Hepatic stellate cell (primary cell): ENCODE results near the gene ERFE.

ENCODE experiments used
- DNase-seq: peaks from one replicate; pipeline ENCODE4 v3.0.0; 2011; ENCODE audit warnings: low spot score

ERFE gene

DNA sequence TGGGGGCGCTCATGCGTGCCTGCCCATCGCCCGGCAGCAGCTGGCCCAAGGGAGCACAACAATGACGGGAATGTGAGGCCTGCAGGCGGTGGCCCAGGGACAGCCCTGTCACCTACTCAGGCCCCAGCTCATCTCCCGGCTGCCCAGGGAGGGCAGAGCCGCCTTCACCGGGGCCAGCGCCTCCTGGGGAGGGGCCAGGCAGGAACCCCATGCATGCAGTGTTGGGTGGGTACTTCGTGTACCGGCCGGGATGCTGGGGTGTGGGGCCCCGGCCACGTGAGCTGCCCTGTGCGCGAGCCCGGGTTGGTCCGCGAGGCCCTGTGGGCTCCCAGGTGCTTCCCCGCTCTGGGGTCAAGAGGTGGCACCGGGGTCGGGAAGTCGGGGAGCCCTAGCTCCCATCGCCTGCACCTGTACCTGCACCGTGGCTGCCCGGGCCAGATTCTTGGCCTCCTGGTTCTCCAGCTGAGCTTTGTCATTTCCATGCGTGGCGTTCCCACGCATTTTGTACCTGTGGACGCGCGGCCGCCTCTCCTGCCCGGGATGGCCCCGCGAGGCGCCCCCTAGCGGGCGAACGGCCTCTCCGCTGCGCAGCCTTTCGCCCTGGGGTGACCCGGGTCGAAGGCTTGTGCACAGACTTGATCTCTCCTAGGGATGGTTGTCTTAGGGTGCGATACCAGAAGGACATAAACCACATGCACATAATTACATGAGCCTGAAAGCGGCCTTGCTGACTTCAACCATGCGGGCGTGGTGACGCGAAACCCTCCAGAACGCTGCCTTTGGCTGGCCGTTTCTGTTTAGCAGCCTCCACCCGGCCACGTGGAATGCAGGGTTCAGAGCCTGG, 19.4 kb upstream of the ERFE start:
- no peak for DNase-seq

DNA sequence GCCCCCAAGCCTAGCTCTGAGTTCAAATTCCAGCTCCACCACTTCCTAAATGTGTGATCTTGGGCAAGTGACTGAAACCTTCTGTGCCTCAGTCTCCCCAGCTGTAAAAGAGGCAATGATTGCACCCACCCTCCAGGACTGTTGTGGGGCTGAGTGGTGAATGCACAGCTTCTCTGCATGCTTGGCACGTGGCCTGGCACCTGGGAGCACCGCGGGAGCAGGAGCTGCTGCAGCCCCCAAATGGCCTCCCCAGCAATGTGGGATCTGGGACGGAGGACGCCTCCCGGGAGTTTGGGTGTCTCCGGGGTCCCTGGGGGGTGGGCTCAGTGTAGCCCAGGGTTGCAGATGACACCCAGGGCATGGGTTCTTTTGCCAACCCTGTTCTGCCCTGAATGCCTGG, 18.7 kb upstream of the ERFE start:
- no peak for DNase-seq

DNA sequence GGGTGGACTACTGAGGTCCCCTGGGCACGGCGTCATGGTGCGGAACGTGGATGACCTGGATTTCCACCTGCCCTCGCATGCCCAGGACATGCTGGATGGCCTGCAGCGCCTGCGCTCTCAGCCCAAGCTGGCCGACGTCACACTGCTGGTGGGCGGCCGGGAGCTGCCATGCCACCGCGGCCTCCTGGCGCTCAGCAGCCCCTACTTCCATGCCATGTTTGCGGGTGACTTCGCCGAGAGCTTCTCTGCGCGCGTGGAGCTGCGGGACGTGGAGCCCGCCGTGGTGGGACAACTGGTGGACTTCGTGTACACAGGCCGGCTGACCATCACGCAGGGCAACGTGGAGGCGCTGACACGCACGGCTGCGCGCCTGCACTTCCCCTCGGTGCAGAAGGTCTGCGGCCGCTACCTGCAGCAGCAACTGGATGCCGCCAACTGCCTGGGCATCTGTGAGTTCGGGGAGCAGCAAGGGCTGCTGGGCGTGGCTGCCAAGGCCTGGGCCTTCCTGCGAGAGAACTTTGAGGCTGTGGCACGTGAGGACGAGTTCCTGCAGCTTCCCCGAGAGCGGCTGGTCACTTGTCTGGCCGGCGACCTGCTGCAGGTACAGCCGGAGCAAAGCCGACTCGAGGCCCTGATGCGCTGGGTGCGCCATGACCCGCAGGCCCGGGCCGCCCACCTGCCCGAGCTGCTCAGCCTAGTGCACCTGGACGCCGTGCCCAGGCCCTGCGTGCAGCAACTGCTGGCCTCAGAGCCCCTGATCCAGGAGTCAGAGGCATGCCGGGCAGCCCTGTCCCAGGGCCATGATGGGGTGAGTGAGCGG, 17.8 kb upstream of the ERFE start:
- DNase-seq: no peak

DNA sequence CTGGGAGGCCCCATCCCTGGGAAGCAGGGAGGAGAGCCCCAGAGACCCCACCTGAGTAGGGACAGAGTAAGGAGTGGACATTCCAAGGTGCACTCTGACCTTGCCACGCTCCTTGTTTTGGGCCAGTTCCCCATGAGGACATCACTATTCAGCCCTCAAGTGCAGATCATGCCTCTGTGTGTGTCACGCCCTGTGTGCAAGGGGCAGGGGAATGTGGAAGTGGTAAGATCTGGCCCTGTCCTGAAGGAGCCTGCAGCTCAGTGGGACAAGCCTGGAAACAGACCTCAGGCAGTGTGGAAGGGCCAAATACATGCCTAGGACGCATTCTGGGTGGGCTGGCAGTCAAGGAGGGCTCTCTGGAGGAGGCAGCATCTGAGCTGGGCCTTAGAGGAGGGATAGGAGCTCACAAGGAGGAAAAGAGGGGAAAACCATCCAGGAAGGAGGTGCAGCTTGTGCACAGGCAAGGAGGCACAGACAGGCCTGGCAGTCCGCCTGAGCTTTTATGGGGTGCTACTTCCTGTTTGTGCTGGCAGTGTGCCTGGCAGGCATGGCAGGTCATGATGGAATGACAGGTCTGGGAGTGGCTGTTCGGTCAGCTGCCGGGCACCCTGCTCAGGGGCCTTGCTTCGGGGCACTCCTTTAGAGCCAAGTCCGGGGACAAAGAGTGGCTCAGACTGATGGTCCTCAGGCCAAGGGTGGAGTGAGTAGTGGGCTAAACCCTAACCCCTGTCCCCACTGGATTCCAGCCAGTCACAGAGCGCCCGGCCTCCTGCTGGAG, 17.0 kb upstream of the ERFE start:
- no peak for DNase-seq

DNA sequence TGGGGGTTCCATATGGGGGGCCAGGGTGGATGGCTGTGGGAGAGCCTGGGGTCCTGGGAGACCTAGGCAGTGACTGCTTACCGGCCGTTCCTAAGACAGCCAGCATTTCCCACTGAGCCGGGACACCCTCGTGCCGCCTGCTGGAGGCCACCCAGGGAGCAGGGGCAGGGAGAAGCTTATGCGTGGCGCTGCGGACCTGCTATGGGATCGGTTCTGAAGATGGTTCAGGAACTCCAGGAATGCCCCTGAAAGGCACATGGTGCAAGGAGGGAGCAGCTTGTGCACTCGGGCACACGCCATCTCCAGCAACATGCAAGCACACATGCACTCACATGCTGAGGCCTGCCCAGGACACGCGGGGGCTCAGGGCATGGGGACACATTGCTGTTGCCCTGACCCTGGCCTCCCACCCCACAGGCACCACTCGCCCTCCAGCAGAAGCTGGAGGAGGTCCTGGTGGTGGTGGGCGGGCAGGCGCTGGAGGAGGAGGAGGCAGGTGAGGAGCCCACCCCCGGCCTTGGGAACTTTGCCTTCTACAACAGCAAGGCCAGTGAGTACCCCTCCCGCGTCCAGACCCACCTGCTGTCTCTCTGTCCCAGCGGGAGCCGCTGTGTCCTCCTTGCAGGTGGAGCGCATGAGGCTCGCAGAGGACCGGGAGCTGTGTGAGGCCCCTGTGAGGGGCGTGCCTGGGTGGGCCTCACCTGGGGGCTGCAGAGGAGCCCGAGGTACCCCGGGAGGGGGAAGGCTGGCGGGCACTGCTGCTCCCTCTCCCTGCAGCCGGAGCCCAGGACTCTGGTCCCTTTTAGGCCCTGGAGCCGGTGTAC, 16.2 kb upstream of the ERFE start:
- no peak for DNase-seq

DNA sequence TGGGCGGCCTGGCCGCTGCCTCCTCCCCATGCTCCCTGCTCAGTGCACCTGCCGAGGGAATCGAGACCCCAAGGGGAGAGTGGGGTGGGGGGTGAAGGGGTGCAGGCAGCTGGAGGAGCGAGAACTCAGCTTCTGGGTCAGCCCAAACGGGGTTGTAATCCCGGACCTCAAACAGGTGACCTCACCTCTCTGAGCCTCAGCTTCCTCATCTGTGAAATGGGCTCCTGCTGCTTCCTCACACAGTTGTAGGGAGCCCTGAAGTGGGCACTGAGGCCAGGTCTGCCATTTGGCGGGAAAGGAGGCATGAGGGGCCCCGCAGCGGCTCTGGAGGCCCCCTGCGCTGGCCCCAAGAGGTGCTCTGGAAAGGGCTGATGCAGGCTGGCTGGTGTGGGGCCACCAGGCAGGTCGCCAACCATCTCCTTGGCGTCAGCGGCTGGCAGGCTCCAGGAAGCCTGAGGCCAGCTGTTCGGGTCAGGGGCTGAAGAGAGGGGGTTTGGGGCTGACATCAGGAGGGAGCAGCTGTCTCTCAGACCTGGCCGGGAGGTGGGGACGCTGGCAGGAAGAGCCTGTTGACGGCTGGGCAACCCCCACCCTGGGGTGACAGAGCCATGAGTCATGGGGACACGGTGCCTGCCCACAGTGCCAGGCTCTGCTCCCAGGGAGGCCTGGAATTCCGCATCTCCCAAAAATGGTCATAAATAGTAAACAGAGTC, 15.4 kb upstream of the ERFE start:
- DNase-seq: peak; percentile 76

DNA sequence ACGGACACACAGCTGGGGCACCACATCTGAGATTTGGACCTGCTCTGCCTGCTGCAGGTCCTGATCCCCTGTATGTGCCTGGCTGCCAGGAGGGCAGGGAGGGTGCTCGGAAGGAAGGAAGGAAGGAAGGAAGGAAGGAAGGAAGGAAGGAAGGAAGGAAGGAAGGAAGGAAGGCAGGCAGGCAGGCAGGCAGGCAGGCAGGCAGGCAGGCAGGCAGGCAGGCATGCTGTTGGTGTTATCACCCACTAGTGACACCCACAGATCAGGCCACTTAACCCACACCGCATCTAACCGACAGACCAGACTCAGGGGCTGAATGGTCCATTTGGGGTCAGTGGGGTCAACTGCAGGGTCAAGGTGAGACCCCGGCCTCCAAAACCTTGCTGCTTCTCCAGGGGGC, 14.5 kb upstream of the ERFE start:
- DNase-seq: no peak

DNA sequence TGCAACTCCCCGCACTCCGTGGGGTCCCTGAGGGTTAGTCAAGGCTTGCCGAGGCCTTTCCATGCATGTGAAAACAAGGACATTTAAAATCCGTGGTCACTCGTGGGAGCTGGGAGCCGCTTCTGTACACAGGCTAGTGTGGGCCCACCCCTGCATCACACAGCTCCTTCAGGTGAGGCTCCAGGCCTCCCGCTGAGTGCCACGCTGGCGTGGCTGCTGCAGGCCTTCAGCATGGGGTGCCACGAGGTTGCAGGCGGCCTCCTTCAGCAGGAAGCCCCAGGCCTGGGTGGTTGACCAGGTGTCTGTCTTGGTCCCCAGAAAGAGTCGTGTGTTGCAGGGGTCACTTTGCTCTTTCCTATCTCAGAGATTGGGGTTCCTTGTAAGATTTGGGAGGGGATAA, 13.7 kb upstream of the ERFE start:
- no peak for DNase-seq

DNA sequence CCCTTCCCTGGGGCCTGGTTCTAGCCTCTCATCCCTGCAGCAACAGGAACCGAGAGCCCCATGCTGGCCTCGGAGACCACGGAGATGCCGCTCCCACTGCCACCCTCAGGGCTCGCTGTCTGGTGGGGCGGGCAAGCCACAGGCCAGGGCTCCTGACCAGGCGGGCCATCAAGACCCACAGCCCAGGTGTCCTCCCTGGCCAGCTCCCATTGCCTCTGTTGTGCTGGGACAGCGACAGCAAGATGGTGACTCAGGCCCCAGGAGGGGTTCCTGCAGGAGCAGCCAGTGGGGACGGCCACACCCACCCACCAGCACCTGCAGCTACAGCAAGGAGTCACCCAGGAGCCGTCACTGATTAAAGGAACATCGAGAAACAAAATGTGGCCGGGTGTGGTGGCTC, 12.9 kb upstream of the ERFE start:
- DNase-seq: no peak

DNA sequence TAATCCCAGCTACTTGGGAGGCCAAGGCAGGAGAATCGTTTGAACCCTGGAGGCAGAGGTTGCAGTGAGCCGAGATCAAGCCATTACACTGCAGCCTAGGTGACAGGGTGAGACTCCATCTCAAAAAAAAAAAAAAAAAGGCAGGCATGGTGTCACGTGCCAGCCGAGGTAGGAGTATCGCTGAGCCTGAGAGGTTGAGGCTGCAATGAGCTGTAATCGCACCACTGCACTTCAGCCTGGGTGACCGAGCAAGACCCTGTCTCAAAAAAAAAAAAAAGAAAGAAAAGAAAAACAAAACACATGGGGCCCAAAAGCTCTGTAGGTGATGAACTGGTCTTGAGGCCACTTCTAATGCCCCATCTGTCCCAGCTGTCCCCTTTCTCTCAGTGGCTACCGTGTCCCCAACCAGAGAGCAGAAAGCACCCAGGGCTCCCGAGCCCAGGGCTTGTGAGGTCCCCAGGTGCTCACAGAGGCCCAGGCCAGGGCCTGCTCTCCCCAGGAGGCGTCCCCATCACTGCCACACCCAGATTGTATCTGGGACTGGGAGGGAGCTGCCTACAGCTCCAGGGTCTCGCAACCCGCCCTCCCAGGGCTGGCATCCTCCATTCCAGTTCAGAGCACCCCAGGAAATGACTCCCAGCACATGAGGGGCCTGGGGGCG, 11.8 kb upstream of the ERFE start:
- no peak for DNase-seq

DNA sequence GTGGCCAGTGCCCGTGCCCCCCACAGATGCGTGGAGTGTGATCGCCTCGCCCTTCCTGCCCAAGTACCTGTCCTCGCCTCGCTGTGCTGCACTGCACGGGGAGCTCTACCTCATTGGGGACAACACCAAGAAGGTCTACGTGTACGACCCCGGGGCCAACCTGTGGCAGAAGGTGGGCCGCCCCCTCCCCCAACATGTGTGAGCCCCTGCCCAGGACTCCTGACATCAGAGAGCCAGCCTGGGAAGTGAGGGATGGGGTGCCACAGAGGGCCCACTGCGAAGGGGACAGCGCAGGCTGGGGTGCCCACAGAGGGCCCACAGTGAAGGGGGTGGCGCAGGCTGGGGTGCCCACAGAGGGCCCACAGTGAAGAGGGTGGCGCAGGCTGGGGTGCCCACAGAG, 9.8 kb upstream of the ERFE start:
- no peak for DNase-seq

DNA sequence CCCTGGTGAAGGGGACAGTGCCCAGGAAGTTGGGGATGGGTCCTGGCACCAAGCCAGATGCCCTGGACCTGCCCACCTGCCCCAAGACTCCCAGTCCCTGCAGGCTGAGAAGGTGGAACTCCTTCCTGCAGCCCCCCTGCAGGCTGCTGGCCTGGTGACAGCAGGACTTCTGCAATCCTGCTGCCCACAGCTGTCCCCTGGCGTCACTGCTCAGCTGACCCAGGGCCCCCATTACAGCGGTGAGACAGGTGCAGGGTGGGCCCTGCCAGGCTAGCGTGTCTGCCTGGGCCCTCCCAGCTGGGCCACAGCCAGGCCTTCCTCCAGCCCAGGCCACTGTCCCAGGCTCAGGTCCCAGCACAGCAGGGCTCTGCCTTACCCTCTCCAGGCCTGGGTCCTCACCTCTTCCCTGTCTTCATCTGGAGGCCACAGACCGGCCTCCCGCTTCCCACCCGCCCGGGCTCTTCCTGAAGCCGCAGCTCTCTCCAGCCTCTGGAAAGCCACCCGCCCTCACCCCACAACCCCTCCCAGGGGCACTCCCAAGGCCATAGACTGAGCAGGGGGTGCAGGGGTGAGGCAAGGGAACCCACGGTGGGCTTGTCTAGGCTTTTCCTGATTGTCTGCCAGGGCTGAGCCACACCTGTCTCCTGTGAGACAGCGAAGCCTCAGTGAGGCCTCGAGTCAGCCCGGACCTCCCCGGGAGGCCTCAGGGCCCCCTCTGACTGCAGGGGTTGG, 8.8 kb upstream of the ERFE start:
- DNase-seq: no peak

DNA sequence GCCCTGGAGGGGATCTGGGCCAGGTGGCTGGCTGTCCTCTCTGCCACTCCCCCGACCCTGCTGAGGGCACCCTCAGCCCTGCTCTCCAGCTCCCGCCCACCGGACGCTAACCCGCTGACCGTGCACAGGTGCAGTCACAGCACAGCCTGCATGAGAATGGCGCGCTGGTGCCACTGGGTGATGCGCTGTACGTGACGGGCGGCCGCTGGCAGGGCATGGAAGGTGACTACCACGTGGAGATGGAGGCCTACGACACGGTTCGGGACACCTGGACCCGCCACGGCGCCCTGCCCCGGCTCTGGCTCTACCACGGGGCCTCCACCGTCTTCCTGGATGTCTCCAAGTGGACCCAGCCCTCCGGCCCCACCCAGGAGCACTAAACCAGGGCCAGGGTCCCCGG, 8.1 kb upstream of the ERFE start:
- DNase-seq: no peak

DNA sequence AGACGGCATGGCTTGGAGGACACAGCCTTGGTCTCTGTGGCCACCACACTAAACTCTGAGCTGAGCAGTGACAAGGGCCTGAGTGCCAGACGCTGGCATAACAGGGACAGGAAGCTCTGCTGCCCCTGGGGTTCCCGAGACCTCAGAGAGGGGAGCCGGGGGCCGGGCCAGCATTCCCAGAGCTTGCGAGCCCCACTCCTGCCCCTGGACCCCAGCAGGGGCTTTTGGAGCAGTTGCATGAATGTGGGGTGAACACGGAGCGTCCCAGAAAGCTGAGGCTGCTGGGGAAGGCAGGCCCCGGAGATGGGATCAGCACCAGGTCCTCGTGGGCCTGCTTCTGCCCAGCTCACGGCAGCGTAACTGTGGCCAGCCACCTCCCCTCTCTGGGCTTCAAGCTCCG, 7.6 kb upstream of the ERFE start:
- DNase-seq: no peak

DNA sequence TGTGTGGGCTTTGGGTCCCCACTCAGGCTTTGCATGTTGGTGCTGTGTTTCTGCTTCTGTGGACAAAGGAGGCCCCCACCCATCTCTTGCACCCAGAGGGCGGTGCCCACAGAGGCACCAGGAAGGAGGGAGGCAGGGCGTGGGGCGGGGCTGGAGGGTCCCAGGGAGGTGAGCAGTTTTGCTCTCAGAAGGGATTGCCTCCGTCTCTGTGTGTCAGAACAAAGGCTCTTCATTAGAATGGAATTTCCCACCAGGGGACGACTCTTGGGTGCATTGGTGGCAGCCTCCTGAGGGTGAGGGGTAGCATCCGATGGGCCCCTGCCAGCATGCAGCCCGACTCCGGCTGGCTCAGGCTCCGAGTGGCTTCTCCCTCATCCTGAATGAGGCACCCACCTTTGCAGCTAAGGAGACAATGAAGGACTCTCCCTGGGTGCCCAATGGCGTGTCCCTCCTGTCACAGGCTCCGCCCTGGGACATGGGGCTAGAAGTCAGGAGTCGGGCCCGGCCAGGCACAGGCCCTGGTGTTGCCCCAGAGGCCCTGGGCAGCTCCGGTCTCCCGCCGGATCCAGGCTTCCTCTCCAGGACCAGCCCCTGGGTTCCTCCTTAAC, 7.0 kb upstream of the ERFE start:
- DNase-seq: no peak

DNA sequence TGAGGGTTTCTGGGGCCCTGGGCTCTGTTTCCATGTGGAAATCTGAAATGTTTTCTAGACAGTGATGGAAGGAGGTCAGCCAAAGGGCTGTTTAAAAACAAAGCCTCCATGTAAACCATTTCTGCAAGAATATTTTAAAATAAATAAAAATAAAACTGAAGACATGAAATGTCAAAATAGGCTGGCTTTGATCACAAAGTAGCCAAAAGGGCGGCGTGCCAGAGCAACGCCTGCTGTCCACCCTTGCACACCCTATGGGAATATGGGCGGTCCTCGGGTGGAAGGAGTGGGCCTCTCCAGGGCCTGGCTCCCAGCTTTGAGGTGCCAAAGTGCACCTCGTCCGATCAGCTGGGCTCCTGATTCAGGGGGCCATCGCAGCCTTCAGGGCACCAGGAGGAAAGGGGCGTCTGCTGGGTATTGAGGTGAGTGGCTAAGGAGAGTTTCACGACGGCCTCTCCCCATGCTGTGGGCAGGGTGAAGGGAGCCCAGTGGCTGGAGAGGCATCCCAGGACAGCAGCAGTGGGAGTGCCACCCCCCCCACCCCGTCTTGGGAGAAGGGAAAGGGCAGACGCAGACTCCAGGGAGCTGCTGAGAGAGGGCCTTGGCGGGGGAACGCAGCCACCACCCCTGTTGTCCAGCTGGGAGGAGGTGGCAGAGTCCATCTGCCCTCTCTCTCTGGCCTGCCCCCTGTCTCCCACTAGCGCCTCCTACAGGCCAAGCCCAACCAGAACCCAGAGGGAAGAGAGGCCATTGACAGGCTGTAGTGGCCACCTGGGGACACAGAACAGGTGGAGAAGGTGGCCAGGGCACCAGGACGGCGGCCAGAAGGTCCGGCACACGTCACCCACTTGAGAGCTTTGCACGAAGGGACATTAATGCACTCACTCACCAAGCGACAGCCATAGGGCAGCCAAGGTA, 5.7 kb upstream of the ERFE start:
- no peak for DNase-seq

DNA sequence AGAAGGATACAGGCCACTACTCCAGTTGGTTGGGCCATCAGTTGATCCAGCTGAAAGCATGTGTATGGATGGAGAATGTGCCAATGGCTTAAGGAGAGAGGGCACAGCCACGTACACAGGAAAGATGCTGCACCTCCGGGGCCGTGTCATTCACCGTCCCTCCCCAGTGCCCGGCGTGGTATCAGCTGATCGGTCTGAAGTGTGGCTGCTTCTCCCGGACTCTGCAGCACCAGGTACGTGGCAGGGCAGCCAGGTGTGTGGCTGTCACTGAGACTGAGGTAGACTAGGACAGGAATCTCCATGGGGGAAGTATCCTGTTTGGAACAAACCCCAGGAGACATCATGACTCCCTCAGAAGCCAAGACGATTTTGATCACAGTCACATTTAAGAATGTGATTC, 4.2 kb upstream of the ERFE start:
- no peak for DNase-seq

DNA sequence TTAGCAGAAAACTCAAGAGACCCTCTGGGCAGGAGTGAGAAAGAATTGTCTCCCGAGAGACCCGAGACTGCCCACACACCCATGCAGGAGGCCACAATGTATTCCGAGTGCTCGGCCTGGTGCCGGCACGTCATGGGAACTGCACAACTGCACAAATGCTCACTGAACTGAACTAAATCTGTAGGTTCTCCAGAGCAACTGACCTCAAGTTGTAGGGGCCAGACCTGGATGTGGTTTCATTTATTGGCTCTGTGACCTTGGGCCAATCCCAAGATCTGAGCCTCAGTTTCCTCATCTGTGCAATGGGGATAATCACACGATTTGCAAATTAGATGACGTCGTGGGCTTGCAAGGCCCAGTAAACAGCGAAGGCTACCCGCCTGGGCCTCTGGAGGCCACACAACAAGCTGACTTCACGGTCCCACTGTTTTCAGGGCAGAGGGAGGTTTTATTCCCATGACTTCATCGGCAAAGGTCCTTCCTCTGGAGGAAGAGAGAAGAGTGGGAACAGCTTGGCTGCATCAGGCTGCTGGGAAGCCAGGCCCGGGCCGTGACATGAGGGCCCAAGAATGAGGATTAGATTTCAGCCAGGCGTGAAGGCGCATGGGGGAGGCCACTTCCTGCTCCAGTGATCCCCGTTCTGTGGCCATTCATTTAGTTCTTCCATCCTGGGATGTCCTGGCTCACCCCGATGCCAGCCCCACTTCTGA, 3.6 kb upstream of the ERFE start:
- DNase-seq: peak; percentile 87
